Loucy (cell line): ENCODE measurements around the gene SCO1.

ENCODE experiments used
- H2AFZ ChIP-seq: fragments of 200-600 bp; sonication (generic); 2 replicates; pipeline ENCODE4 v1.6.0; 2016; ENCODE audit warnings: antibody characterized with exemption, mild to moderate bottlenecking, low read length, moderate library complexity
- H3F3A ChIP-seq: fragments of 200-600 bp; 2 replicates; pipeline ENCODE4 v1.6.0; 2016; ENCODE audit warnings: antibody characterized with exemption, low read depth, mild to moderate bottlenecking
- H3K27me3 ChIP-seq: fragments of 200-600 bp; sonication (generic); 2 replicates; pipeline ENCODE4 v1.6.1; 2014; ENCODE audit warnings: low read length, mild to moderate bottlenecking; ENCODE audit not compliant: insufficient read depth, poor library complexity, severe bottlenecking
- H3K36me3 ChIP-seq: fragments of 200-600 bp; sonication (generic); 2 replicates; pipeline ENCODE4 v1.6.1; 2016; ENCODE audit warnings: low read length; ENCODE audit not compliant: insufficient read depth
- H3K4me1 ChIP-seq: fragments of 200-600 bp; sonication (generic); 2 replicates; pipeline ENCODE4 v1.5.1; 2014; ENCODE audit warnings: low read length, mild to moderate bottlenecking; ENCODE audit not compliant: insufficient read depth, poor library complexity, severe bottlenecking
- H3K4me2 ChIP-seq: fragments of 200-600 bp; sonication (generic); 2 replicates; pipeline ENCODE4 v1.6.0; 2014; ENCODE audit warnings: antibody characterized with exemption, low read length, low read depth, mild to moderate bottlenecking; ENCODE audit not compliant: poor library complexity, severe bottlenecking
- H3K4me3 ChIP-seq: fragments of 200-600 bp; sonication (generic); 2 replicates; pipeline ENCODE4 v1.5.1; 2014; ENCODE audit warnings: low read length, mild to moderate bottlenecking, mixed read lengths; ENCODE audit not compliant: poor library complexity, severe bottlenecking
- H3K79me2 ChIP-seq: fragments of 200-600 bp; sonication (generic); 2 replicates; pipeline ENCODE4 v1.6.1; 2014; ENCODE audit warnings: low read length; ENCODE audit not compliant: insufficient read depth
- H3K9ac ChIP-seq: fragments of 200-600 bp; sonication (generic); 2 replicates; pipeline ENCODE4 v1.6.0; 2014; ENCODE audit warnings: mild to moderate bottlenecking, low read depth, low read length, moderate library complexity; ENCODE audit not compliant: poor library complexity, severe bottlenecking
- H3K9me2 ChIP-seq: fragments of 200-600 bp; sonication (generic); replicated peaks from 2 replicates; pipeline ENCODE4 v1.6.1; 2016; ENCODE audit warnings: low read depth, low read length, mixed read lengths
- H3K9me3 ChIP-seq: fragments of 200-600 bp; sonication (generic); 2 replicates; pipeline ENCODE4 v1.6.1; 2014; ENCODE audit warnings: mild to moderate bottlenecking, antibody characterized with exemption, low read length, low read depth; ENCODE audit not compliant: insufficient read depth
- H4K20me1 ChIP-seq: fragments of 200-600 bp; sonication (generic); 2 replicates; pipeline ENCODE4 v1.6.0; 2014; ENCODE audit warnings: antibody characterized with exemption, low read length, mild to moderate bottlenecking; ENCODE audit not compliant: insufficient read depth, poor library complexity, severe bottlenecking
- EZH2phosphoT487 ChIP-seq: fragments of 200-600 bp; IDR thresholded peaks from 2 replicates; pipeline ENCODE4 v1.6.1; 2018; ENCODE audit warnings: antibody characterized with exemption, mild to moderate bottlenecking, moderate library complexity, borderline replicate concordance
- TF ChIP-seq, protein P1 (sequence below): fragments of 200-600 bp; sonication (generic); conservative IDR thresholded peaks from 2 replicates; pipeline ENCODE4 v1.5.1; 2014; ENCODE audit warnings: mild to moderate bottlenecking, antibody characterized with exemption, low read length

SCO1 gene

DNA sequence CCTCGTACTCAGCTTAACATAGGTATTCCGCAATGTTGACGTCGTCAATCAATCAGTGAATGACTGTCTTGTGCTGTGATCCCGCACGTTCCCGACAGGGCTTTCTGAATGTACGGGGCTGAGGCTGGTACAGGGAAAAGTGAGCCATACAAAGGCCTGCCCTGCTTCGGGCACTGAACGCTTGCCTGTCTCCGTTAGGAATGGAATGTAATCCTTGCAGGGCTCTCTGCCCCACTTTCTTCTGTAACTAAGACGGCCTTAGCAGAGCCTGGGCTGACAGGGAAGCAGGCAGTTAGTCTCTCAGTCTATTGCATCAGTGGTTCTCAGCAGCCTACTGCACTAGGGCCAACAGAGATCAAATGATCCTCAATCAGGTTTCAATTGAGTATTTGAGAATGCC, 24.0 kb downstream of the SCO1 start:
- TF ChIP-seq EZH2phosphoT487: no peak
- TF ChIP-seq, protein P1, sequence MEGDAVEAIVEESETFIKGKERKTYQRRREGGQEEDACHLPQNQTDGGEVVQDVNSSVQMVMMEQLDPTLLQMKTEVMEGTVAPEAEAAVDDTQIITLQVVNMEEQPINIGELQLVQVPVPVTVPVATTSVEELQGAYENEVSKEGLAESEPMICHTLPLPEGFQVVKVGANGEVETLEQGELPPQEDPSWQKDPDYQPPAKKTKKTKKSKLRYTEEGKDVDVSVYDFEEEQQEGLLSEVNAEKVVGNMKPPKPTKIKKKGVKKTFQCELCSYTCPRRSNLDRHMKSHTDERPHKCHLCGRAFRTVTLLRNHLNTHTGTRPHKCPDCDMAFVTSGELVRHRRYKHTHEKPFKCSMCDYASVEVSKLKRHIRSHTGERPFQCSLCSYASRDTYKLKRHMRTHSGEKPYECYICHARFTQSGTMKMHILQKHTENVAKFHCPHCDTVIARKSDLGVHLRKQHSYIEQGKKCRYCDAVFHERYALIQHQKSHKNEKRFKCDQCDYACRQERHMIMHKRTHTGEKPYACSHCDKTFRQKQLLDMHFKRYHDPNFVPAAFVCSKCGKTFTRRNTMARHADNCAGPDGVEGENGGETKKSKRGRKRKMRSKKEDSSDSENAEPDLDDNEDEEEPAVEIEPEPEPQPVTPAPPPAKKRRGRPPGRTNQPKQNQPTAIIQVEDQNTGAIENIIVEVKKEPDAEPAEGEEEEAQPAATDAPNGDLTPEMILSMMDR: no peak
- Histone ChIP-seq H2AFZ (no peak overlapping the region), H3K9me2 (no peaks in the 10 kb centered on the region)

DNA sequence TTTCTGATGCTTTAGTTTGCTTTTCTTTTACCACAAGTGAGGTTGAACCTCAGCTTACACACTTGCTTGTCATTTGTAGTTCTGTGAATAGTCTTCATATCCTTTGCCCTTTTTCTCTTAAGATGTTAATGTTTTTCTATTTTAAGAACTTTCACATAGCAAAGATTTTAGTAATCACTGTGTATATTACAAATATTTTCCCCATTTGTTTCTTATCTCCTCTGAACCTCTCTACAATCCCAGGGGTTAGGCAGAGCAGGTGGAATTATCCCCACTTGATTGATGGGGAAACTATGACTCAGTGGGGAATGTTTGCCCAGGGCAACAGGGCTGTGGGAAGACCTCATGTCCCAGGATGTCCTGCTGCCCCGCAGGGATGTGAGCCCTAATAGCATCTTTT, 28.6 kb downstream of the SCO1 start:
- Histone ChIP-seq H3K4me3 (no peak overlapping the region), H3K27me3 (no peaks in the 10 kb centered on the region), H3K9me3 (no peaks in the 10 kb centered on the region), H4K20me1 (no peaks in the 10 kb centered on the region), H3K9ac (no peak overlapping the region), H3F3A (no peaks in the 10 kb centered on the region), H3K4me2 (no peak overlapping the region), H3K79me2 (no peaks in the 10 kb centered on the region), H3K36me3 (no peaks in the 10 kb centered on the region), H2AFZ (no peak overlapping the region), H3K4me1 (no peaks in the 10 kb centered on the region), H3K9me2 (no peaks in the 10 kb centered on the region)
- no peak for TF ChIP-seq EZH2phosphoT487
- TF ChIP-seq, protein P1: no peak

More for the DNA sequence above, 24.0 kb downstream of the SCO1 start:
- Histone ChIP-seq H3K9ac (no peak overlapping the region), H3K36me3 (peaks cover 20% of the 10 kb centered on the region; the same call in 1 of the 2 replicates), H3K27me3 (no peaks in the 10 kb centered on the region), H3K9me3 (no peaks in the 10 kb centered on the region), H4K20me1 (no peaks in the 10 kb centered on the region), H3F3A (no peaks in the 10 kb centered on the region), H3K79me2 (no peaks in the 10 kb centered on the region), H3K4me1 (no peaks in the 10 kb centered on the region), H3K4me2 (no peak overlapping the region), H3K4me3 (no peak overlapping the region)

DNA sequence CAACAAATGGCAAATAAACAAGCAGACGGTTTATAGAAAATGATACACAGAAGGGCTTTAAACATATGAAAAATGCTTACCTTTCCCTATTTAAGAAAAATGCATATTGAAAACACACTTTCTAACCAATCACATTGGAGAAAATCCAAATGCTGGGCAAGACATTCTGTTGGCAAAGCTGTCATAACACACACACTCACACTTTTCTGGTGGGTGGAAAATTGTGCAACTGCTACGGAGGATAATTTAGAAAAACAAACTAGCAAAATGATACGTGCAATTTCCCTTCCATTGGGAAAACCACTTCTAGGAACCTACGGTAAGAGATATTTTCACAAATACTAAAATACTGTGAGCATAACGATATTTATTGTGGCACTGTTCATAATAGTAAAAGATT, 30.4 kb downstream of the SCO1 start:
- no peaks in the 10 kb centered on the region for H3K79me2 ChIP-seq
- H4K20me1 ChIP-seq: no peaks in the 10 kb centered on the region
- H3K9ac ChIP-seq: no peak overlapping the region
- H3K9me2 ChIP-seq: no peaks in the 10 kb centered on the region
- H3K9me3 ChIP-seq: no peaks in the 10 kb centered on the region
- no peaks in the 10 kb centered on the region for H3K4me1 ChIP-seq
- no peak overlapping the region for H3K4me3 ChIP-seq
- no peaks in the 10 kb centered on the region for H3F3A ChIP-seq
- H3K27me3 ChIP-seq: no peaks in the 10 kb centered on the region
- no peak overlapping the region for H2AFZ ChIP-seq
- H3K4me2 ChIP-seq: no peak overlapping the region
- TF ChIP-seq EZH2phosphoT487: no peak
- TF ChIP-seq, protein P1: no peak
- H3K36me3 ChIP-seq: no peaks in the 10 kb centered on the region
